NCI-H526 treated with DMSO at 0.1 percent for 48 hours (cell line): ENCODE results near the gene SARS1.
A peak's percentile ranks its signal among the peaks of the same experiment; 100 is the strongest.
"Not testable (repeated sequence)": the region's sequence is repeated elsewhere in the genome, so short reads cannot be mapped to it uniquely, and the experiment has no call there.

ENCODE experiments used
- DNase-seq: peaks from one replicate; lab custom pipeline; 2025; lab: John Stamatoyannopoulos, UW

Gene SARS1, protein sequence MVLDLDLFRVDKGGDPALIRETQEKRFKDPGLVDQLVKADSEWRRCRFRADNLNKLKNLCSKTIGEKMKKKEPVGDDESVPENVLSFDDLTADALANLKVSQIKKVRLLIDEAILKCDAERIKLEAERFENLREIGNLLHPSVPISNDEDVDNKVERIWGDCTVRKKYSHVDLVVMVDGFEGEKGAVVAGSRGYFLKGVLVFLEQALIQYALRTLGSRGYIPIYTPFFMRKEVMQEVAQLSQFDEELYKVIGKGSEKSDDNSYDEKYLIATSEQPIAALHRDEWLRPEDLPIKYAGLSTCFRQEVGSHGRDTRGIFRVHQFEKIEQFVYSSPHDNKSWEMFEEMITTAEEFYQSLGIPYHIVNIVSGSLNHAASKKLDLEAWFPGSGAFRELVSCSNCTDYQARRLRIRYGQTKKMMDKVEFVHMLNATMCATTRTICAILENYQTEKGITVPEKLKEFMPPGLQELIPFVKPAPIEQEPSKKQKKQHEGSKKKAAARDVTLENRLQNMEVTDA

DNA sequence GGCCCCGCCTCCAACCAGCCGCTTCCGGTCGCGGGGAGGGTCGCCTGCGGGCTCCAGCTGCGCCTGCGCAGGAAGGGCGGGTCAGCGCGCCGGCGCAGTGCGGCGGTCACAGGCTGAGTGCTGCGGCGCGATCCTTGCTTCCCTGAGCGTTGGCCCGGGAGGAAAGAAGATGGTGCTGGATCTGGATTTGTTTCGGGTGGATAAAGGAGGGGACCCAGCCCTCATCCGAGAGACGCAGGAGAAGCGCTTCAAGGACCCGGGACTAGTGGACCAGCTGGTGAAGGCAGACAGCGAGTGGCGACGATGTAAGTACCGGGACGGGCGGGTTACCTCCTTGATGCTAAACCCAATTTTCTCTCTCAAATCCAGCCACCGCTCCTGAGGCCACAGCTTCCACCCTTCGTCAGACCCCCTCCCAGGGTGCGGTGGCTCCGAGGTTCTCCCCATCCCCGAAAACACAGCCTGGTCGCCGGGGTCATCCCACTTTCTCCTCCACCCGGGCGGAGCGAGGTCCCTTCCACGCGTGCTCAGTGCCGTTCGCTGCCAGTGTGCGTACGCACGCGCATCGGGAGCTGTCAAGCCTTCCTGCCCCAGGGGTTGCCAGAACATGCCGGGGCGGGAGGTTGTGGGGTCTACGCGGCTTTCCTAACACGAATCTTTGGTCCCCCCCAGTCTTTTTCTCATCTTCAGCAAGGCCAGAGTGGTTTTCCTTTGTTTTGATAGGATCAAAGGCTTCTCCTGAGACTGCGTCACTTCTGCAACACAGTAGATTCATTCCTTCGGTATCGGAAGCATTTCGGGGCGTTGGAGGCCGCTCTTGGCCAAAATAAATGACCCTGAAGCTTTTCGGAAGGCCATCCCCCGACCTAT is at the start of gene SARS1:
Gene SARS1 (plus strand): TSS at position 95 of the 870 bp plus-strand sequence. CDS start 75 bp downstream, at position 170.
- peak; percentile 85 for DNase-seq

DNA sequence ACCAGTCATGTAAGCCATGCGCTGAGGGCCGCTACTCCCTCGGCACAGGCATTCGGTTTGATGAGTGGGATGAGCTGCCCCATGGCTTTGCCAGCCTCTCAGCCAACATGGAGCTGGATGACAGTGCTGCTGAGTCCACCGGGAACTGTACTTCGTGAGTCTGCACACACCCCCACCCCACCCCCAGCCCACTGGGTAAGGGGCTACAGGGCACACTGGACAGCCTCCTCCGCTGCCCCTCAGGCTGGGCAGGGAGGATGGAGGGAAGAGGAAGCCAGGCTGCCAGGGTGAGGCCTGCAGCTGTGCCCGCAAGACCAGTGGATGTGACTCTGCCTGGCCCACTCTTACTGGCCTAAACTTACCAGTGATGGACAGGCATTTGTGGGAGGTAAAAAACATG is 49.2 kb upstream of the SARS1 start:
- no peak for DNase-seq

DNA sequence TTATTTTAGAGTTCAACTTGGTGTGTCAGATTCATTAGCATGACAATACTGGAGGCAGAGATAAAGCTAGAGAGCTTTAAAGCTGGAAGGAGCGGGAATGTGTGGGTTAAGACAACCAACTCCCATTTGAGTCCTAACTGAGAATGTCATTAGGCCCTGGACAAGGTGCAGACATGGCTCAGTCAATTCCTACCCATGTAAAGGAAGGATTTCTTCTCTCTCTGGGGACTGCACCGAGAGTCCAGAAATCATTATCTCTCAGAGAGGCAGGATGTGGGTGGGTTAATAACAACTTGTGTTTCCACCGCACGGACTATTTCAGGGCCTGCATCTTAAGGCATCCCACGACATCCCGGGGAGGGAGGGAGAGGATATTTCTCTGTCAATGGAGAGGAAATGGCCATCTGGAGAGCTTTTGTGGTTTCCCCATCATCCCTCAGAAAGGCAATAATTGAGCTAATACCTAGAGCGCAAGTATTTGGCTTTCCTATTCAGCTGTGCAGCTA is 46.7 kb upstream of the SARS1 start:
- DNase-seq: no peak

DNA sequence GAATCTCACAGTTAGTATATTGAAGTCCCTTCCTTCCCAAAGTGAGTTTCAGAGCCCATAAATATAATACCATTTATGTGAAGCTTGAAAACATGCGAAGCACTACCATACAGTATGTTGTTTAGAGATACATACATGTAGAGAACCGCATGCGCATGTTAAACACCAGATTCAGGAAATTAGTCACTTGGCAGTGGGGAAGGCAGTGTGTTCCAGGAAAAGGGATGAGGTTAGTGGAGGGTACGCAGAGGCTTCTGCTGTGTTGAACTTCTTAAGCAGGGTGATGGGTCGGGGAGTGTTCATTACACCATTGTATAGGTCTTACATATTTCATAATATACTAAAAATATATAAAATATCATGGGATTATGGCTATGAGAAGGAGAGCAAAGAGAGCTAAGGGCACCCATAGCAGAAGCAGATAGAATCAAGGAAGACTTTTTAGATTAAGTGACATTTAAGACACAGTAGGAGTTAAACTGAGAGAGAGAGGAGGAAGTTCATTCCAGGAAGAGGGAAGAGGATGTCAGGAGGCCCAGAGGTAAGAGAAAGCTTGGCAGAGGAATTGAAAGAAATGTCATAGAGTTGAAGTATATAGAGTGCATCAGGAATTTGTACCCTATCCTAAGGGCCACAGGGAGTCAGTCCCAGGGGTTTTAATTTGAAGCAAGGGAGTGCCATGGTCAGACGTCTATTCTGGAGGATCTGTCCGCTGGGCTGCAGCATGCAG is 43.5 kb upstream of the SARS1 start:
- no peak for DNase-seq

- no peak for DNase-seq
These were observed 42.1 kb upstream of the SARS1 start for GRCh38 chr1:109171646-109172045.

DNA sequence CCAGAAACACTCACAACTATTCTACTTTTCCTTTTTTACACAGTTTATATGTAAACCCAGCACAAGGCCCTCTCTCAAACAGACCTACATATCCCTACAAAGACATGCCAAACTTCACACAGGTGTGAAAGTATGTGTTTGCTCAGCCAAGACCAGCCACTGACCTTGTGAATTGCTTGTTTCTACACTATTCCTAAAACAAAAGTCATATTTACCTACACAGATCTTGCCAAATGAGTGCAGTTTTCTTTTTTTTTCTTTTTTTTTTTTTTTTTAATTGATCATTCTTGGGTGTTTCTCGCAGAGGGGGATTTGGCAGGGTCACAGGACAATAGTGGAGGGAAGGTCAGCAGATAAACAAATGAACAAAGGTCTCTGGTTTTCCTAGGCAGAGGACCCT is 37.4 kb upstream of the SARS1 start:
- not testable (repeated sequence) for DNase-seq

DNA sequence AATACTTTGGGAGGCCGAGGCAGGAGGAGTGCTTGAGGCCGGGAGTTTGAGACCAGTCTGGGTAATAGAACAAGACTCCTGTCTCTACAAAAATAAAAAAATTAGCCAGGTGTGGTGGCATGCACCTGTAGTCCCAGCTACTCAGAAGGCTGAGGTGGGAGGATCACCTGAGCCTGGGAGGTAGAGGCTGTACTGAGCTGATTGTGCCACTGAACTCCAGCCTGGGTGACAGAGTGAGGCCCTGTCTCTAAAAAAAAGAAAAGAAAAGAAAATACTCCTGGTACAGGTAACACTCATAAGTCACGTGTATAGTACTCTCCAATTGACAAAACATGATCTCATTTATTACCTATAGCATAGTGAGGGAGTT is 33.0 kb upstream of the SARS1 start:
- not testable (repeated sequence) for DNase-seq

DNA sequence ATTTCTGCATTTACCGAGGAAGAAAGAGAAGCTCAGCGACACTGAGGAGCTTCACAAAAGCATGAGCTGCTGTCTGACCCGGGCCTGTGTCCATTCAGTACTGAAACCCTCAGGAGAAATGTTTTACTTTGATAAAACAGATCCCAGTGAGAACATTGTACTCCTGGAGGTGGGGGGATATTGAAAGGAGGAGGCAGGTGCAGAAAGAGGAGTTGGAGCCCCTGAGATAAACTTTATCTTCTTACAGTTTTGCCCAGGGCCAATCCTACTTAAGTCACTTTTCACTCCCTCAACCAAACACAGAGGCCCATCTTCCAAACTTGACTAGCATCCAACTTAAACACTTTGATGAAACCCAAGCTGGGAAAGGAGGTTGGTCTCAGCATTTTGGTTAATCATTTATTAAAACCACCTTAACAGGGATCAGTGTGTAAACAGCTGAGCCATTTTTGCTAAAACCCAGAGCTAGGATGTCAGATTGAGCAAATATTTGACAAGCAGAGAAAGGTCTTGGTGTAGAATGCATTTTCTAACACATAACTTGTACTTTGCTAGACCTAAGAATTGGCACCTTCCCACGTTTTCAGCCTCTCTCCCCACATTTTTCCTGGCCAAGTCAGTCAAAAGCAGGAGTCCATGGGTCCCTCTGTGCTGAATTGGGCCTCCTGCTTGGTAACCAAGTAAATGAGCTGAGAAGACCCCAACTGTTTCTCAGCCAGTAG is 32.5 kb upstream of the SARS1 start:
- DNase-seq: peak; percentile 43

- no peak for DNase-seq
These were observed 31.9 kb upstream of the SARS1 start for GRCh38 chr1:109181807-109182163.

DNA sequence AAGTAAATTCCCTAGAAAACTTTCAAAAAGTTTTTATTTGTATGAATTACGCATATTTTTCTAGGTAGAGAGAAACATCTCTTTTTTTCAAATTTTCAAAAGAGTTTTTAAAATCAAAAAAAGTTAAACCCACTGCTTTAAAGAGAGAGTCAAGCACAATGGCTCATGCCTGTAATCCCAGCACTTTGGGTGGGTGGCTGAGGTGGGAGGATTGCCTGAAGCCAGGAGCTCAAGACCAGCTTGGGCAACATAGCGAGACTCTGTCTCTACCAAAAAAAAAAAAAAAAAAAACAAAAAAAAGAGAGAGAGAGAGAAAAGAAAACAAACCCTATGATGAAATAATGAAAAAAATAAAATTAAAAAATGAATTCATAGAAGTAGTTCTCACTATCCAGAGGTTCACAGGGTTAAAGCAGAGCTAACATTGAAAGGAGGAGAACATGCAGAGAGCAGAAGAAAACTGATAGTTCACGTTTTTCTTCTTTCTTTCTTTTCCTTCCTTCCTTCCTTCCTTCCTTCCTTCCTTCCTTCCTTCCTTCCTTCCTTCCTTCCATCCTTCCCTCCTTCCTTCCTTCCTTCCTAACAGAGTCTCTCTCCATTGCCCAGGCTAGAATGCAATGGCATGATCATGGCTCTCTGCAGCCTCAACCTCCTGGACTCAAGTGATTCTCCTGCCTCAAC is 30.5 kb upstream of the SARS1 start:
- DNase-seq: no peak

- DNase-seq: no peak
These were observed 29.0 kb upstream of the SARS1 start for GRCh38 chr1:109184687-109185086.

- DNase-seq: no peak
These were observed 28.4 kb upstream of the SARS1 start for GRCh38 chr1:109185357-109185756.

DNA sequence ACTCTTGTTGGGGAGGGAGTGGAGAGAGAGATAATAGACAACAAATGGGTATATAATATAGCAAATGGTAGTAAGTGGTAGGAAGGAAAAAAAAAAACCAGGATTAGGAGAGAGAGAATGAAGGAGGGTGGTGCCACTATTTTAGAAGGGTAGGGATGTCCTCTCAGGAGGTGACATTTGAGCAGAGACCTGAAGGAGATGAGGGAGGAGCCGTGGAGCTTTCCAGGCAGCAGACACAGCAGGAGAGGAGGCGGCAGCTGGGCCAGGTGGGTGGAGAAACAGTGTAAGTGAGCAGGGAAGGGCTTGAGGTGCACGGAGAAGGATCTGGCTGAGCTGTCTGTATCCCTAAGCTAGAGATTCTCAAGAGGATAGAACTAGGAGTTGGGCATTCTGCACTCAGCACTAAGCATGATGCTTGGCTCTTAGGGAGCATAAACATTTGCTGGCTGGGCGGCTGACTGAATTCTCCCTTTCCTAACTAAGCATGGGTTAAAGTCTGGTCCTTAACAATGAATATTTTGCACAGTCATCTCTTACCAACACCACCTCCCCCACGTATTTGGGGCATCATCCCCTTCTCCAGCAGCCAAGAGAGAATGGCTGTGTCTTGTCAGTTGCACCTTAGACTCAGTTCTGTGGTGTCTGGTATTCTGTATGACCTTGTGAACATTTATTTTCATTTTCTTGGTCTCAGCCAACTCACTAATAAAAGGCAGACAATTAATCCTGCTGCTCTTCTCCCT is 27.6 kb upstream of the SARS1 start:
- no peak for DNase-seq

- DNase-seq: no peak
These were observed 27.0 kb upstream of the SARS1 start for GRCh38 chr1:109186733-109187086.

- no peak for DNase-seq
These were observed 26.6 kb upstream of the SARS1 start for GRCh38 chr1:109187127-109187526.

DNA sequence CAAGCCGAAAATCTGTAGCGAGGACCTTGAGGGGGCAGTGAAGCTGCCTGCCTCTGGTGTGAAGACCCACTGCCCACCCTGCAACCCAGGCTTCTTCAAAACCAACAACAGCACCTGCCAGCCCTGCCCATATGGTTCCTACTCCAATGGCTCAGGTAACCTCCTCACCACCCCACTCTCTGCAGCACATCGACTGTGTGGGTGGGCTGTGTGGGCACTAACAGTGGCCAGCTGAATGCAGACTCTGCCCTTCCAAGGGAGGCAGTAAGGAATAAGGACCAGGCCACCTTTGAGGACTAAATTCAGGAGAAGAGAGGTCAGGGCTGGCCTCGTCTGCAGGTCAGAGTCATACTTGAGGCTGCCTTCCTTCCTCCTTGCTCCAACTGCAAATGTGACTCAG is 25.5 kb upstream of the SARS1 start:
- DNase-seq: no peak

DNA sequence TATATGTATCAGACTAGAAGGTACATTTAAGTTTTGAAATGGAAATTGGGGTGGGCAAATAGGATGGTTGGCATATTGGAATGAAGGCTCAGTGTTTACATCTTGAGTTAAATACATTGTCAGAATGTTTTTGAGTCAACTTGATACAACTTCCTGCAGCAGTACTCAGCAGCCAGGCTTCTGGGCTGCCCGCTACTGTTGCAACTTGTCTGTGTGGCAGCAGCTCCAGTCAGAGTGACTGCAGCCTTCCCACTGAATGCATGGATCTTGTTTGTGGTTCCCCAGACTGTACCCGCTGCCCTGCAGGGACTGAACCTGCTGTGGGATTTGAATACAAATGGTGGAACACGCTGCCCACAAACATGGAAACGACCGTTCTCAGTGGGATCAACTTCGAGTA is 24.9 kb upstream of the SARS1 start:
- no peak for DNase-seq

GRCh38 chr1:109190189-109190588 is 23.5 kb upstream of the SARS1 start:
- DNase-seq: no peak

DNA sequence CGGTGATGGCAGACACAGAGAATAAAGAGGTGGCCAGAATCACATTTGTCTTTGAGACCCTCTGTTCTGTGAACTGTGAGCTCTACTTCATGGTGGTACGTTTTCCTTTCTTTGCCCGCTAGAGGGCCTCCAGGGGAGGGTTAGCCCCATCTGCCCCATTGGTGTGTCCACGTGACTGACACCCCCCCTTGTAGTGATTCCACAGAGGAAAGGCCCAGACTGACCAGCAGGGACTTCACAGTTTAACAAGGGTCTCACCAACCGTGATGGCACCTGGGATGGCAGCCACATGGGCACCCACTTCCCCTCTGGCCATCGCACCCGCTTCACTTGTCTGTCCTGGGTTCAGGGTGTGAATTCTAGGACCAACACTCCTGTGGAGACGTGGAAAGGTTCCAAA is 22.3 kb upstream of the SARS1 start:
- no peak for DNase-seq

DNA sequence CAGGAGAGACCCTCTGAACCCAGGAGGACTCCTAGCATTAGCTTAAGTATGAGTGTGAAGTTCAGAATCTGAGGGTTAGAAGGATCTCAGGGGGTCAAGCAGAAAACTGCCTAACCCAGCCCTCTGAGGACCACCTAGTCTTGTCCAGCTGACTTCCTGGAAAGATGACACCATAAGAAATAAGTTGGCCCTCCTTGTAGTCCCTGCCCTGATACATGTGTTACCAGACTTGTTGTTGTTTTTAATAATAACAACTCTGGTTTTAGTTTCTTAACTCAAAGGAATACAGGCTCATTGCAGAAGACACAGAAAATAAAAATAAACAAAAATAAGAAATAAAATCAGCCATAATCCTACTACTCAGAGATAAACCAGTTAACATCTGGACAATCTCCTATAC is 21.8 kb upstream of the SARS1 start:
- no peak for DNase-seq
